Umbilical cord (tissue), 2 donors: ENCODE data around the gene PRUNE2. TPM values are rescaled to one million over a fixed set of nuclear protein-coding genes. Genes with fewer than 3 reads are reported as not detected.
"Not testable (repeated sequence)": the region's sequence is repeated elsewhere in the genome, so short reads cannot be mapped to it uniquely, and the experiment has no call there.

Experiments used
- DNase-seq: peaks from one replicate; pipeline ENCODE4 v3.0.0-alpha.2; 2015; ENCODE audit warnings: low spot score
- total RNA-seq: library from RNA; depleted of rRNA; stranded (reverse); fragments of >200 nt; gene quantifications from one replicate; pipeline ENCODE4 v1.2.3, GENCODE V29; 2014; ENCODE audit warnings: low replicate concordance; ENCODE audit not compliant: insufficient read depth

PRUNE2 gene
- total RNA-seq, 1 donor from 2014 or later, result 12.3 TPM

DNA sequence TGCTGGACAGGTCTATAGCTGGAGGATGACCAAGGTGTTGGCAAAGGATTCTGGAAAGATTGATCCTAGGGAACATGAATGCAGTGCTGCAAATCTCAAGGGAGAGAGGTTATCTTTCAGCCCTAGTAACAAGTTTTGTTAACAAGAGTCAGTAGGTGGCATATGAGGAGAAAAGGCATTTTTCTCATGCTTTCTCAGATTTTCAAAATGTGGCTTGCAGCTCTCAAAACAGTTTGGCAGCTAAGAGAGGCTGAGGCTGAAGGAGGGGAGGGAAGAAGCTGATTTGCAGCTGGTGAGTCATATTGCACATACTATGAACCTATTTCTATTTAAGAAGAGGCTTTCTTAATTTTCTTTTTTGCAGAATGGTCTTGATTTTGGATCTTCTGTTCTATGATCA, 205.9 kb downstream of the PRUNE2 start:
- peak; percentile 65 for DNase-seq

DNA sequence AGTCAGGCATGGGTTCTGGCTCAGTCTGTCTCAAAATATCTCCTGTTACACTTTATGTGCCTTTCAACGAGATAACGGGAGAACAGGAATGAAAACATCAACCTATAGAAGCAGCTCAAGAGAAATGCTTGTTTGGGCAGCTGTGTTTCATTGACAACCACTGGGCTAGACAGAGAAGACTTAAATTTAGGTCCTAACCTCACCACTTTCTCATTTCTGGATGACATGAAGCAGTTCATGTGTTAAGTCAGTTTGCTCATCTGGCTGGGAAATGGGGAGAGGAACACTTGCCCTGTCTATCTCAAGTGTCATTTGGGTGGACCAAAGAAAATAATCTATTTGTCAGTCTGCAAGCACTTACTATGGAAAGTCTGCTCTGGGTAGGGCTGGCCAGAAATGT, 208.4 kb downstream of the PRUNE2 start:
- DNase-seq, result no peak

DNA sequence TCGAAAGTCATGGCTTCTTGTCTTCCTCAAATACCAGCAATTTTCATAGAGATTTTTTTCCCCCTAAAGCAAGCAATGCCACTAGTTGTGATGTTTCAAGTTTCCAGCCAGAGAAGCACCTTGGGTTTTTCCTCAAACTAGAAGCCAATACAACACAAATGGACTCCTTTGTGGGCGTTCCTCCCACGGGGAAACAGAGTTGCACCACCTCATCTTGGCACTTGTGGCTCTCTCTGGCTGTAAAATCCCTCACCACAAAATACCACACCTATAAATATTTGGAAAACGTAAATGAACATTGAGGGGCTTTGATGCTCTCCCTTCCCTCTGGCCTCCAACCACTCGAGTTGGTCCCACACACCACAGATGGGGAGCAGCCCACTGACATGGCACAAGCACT, 208.8 kb downstream of the PRUNE2 start:
- no peak for DNase-seq

DNA sequence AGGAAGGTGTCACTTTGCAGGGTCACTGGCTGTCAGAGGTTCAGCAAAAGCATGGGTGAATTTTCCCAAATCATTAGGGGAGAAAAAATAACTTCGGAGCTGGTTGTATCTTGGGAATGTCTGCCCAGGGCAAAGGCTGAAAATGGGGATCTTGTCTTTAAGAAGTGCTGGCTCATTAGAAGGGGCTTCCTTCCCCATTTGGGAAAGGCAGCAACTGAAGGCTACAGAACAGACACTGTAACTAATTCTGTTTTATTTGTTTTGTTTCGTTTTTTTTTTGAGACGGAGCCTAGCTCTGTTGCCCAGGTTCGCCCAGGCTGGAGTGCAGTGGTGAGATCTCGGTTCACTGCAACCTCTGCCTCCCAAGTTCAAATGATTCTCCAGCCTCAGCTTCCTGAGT, 212.0 kb downstream of the PRUNE2 start:
- no peak for DNase-seq

DNA sequence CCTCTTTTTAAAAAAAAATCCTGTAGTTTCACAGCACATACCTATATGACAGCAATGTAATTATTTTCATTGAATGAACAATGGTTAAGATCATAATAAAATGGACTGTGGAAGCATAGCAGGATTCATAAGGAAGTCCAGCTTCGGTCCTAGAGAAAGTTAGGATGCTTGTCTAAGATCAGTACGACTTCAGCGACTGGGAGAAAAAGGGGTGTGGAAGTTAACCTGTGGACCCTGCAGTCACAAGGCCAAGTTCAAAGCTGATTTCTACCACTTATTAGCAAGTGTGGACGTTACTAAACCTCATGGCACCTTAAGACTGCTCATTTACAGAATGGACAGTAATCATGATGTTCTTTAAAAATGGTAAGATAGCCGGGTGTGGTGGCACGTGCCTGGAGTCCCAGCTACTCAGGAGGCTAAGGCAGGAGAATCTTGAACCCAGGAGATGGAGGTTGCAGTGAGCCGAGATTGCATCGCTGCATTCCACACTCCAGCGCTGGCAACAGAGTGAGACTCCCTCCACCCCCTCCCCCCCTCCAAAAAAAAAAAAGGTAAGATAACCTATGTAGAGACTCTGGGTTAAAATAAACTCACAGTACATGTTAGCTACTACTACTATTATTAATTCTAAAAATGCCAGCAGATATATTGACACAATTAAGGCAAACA, 213.3 kb downstream of the PRUNE2 start:
- no peak for DNase-seq

DNA sequence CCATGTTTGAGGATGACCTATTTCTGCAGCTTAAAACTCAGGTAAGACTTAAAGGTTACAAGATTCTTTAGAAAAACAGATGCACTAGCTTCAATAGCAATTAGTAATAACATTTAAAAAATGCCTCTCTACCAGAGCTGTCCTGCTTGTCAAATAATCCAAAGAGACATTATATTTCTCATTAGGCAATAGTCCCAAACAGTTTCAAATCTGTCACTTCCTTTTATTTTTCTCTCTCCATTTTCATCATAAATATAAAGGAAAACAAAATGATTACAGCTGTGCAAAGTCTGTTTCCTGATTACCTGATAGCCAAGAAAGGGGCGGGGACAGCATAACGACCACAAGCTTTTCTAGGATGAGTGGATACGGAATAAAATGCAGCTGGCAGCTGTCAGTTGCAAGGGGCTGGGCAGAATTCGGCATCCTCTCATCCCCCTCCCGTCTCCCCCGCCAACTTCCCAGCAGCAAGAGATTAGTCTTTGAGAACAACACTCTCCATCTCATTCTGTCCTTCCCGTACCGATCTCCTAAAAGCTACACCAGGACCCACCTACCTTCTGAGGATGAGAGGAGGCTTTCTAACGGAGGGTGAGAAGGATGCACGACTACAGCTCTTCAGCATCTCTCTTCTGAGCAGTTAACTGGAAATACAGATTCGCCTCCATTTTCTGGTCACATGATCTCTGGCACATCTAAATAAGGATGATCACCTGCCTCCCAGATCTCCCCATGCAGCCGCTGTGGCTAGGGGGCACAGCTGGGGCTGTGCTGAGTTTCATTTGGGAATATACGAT, 214.2 kb downstream of the PRUNE2 start:
- peak; percentile 18 for DNase-seq

DNA sequence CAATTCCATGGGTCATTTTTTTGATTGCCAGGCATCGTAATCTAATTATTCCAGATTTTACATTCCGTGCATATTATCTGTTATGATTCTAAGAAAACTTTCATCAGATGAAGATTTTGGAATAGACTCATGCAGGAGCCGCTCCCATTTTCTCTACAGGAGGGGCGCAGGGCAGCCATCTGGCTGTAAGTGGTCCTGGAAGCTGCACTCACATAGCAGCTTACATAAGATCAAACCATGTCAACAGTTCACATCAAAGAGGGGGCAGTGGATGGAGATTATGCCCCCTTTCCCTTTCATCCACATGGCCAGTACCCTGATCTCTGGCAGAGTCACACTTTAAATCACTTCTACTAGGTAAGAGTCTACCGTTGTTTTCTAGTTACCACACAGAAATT, 214.9 kb downstream of the PRUNE2 start:
- no peak for DNase-seq

DNA sequence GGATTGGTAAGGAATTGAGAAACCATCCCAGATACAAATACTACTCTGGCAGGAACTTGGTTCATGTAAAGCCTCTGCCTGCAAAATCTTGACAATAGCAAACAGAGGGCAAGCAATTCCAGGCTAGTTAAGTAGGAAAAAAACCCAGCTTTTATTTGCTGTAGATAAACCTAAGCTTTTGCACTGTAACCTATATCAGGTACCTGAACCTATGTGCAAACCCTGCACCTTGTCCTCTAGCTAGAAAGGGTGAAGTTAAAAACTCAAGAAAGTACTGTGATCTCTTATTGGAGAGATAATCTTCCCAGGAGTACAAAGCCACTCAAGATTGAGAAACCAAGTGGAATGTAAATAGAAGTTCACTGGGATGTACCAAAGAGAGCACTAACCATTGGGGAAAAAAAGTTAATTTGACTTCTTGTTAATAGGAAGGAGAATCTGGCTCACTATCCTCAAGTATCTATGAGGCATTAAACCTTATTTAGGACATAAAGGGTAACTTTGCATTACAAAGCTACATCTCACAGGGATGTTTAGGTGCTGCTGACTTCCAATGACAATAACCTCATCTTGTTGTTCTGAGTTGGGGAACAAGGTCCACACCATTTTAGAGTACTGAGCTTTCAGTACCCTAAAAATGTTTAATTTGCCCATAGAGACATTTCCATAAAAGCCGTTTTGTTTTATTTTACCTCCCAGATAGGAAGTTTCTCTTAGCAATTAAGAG, 215.5 kb downstream of the PRUNE2 start:
- DNase-seq, result no peak

DNA sequence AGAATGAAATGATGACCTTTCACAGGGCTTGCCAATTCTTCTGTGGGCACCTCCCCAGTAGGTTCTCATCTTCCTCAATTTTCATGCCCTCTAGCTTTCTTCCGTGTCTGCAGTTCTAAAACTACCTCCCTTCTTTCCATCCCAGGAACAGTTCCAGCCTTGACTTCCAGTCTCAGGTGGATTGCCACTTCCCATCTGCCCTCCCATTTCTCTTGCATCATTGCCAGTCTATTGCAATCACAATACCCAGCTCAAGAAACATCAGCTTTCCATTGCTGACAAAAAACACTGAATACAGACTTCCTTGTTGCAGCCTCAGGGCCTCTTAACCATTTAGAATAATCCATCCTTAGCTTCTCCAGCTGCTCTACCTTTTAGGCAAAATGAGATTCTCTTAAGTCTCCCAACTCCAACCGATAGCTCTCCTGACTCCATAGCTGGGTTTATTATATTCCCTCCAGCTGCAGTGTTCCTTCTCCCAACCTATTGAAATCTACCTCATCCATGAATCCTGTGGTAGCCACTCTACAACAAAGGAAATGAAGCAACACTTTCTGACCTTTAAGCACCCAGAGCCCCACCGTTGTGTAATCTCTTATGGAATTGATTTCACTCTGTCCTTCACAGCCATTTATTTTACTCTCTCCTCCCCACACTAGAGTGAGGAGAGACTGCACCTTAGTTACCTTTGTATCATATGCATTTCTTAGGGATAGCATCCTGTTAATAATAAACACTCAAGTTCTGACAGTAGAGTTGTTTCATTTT, 217.3 kb downstream of the PRUNE2 start:
- DNase-seq, result no peak

DNA sequence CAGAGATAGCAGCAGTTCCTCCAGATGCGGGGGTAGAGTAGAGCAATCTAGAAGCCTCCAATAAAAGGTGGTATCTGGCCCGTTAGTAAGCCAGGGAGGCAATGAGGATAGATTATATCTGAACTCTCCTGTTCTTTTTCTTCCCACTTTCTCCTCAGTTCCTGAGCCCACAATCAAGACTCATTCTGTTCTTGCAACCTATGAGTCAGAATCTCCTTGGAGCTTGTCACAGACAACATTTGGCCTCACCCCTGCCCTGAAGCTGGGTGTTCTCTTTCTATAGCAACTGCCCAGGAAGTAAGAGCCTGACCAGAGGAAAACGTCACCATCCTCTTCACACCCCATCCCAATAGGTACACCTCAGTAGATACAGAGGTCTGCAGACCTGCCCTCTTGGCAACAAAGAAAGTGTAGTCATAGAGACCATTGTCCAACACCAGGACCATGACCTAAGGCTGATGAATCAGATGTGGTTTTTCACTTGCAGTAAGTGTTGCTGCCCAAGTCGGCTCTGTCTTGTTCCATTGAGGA, 218.0 kb downstream of the PRUNE2 start:
- DNase-seq, result peak; percentile 15

DNA sequence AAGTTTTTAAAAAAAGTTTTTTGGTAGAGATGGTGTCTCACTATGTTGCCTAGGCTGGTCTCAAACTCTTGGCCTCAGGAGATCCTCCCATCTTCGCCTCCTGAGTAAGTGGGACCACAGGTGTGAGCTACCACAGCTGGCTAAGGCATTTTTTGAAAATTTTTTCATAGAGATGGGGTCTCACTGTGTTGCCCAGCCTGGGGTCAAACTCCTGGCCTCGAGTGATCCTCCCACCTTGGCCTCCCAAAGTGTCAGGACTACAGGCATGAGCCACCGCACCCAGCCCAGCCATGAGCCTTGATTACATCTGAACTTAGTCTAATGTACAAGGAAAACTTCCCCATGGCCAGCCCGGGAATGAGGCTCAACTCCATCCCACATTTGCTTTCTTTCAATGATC, 219.2 kb downstream of the PRUNE2 start:
- DNase-seq, result no peak

DNA sequence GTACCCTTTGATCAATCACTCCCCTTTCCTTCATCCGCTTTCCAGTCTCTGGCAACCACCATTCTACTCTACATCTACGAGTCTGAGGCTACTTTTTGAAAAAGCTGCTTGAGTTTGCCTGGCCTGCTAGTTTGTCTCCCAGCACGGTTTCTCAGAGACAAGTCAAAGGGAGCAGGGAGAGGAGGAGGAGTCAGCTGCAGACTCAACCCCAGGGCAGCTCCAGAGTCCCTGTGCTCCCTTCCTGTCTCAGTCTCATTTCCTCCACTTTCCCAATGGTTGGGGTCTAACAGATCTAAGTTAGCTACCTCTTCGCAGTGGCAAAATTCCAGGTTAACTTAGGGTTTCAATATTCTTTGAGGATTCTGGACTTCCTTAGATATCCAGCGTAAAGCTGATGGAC, 221.7 kb downstream of the PRUNE2 start:
- no peak for DNase-seq

DNA sequence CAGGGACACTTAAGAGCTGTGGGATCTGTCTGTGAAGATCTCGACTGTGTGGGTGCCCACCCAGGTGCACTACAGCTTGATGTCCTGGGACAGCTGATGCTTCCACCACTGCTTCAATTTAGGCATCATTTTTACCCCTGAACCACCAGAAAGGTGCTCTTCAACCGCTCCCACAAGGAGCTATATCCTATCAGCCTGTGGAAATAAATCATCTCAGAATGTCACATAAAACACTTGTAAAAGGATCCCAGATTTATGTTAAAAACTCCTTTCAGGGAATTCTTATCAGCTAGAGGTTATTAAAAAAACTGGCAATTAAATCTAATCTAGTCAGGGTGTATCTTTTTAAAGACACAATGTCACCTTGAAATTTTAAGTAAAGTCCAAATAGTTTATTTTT, 224.4 kb downstream of the PRUNE2 start:
- no peak for DNase-seq

DNA sequence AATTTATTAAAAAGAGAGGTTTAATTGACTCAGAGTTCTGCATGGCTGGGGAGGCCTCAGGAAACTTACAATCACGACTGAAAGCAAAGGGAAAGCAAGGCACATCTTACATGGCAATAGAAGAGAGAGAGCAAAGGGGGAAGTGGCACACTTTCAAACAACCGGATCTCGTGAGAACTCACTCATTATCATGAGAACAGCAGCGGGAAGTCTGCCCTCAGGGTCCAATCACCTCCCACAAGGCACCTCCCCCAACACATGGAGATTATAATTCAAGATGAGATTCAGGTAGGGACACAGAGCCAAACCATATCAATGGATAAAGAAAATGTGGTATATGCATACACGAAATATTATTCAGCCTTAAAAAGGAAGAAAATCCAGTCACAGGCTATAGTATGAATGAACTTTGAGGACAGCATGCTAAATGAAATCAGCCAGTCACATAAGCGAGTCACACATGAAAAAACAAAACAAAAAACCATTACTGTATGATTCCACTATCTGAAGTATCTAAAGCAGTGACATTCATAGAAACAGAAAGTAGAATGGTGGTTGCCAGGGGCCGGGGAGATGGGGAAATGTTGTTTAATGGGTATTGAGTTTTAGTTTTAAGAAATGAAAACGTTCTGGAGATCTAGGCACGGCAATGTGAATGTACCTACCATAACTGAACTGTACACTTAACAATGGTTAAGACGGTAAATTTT, 225.0 kb downstream of the PRUNE2 start:
- DNase-seq, result no peak

DNA sequence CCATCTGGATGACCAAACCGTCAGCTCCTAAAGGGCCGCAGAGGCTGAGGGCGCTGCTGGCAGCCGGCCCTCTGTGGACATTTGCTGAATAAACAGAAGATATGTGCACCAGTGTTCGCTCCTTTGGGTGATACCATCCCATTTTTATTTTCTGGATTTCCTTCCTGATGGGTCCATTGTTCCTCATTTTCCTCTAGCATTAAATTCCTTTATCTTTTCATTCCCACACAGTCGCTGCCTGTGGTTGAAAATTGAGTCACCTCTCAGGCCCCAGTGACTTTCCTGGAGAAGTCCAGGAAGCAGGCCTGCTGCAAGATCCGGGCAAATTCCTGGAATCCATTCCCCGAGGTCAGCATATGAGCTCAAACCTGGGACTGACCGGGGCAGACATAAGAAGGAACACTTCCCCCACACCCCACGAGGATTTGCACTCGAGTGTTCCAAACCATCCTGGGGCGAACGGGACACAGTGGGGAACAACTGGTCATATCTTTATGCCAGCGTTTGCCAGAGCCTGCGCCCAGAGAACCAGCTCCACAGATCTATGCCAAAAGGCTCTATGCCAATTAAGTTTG, 228.3 kb downstream of the PRUNE2 start:
- DNase-seq, result peak; percentile 34

DNA sequence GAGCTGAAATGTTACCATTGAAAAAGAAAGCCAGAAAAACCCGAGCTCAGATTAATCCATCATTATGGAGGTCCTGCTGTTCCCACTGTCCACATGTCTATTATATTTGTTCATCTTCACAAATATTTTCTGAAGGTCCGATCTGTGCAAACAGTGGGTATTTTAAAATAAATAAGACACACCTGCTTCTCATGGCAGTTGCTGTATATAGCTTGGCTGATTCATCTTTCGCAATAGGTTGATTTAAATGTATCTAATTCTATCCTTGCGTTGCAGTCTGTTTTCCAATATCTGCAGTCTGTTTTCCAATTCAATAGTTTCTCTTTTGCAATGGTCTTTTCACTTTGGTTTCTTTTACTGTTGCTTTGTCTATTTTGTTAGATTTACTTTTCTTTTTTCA, 229.1 kb downstream of the PRUNE2 start:
- no peak for DNase-seq

DNA sequence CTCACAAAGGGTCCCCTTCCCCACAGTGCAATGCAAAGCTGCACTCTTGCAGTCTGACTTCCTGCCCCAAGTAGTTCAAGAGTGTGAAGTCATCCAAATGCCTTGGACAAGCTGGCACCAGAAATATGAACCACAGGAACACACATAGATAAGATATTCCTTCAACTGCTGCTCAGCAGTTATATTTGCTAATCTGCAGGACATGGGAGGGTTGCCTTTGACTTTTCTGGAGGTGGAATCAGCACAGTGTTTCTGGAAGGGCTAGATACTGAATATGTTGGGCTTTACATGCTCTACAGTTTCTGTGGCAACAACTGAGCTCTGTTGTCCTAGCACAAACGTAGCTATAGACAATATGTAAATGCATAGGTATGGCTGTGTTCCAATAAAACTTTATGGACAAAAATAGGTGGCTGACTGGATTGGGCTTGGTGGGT, 238.4 kb downstream of the PRUNE2 start:
- peak; percentile 39 for DNase-seq

DNA sequence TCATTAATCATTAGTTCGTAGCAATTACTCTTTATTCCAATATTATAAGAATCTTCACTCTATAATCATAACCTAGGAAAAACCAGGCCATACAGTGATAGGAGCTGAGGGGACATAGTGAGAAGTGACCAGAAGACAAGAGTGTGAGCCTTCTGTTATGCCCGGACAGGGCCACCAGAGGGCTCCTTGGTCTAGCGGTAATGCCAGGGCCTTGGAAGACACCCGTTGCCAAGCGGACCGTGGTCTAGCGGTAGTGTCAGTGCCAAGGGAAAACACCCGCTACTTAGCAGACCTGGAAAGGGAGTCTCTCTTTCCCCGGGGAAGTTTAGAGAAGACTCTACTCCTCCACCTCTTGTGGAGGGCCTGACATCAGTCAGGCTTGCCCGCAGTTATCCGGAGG, 239.9 kb downstream of the PRUNE2 start:
- not testable (repeated sequence) for DNase-seq

DNA sequence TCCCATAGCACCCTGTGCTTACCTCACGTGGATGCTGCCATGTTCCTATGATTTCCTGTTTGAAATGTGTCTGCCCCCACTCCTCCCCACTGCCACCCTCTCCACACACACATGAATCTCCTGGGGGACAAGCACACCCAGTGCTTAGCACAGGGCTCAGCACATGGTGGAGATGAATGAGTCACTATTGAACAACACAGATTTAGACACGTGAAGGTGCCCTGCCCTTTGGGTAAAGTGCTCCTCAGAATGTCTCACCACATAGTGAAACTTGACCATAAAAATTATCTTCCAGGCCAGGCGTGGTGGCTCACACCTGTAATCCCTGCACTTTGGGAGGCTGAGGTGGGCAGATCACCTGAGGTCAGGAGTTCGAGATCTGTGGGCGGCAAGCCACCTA, 240.5 kb downstream of the PRUNE2 start:
- DNase-seq, result no peak

DNA sequence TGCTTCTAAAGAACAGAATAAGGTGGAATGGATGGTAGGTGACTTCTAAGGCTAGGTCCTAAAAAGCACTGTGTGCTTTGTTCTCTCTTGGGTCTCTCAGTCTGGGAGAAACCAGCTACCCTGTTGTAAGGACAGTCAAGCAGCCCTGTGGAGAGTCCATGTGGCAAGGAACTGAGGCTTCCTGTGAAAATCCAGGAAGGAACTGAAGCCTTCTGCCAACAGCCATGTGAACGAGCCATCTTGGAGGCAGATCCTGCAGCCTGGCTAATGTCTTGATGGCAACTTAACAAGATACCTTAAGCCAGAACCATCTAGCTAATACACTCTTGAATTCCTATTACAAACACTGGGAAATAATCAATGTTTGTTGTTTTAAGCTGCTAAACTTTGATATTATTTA, 241.8 kb downstream of the PRUNE2 start:
- no peak for DNase-seq
